ENCODE measurements around the gene GRPEL1.

- no peak for TF ChIP-seq CEBPB (IDR thresholded peaks at IDR 0.05; ENCODE audit: low read depth)
- no peak for TF ChIP-seq POLR2A (IDR thresholded peaks at IDR 0.05; ENCODE audit: borderline replicate concordance, extremely low read depth, insufficient read depth, insufficient read length)
- TF ChIP-seq, protein P1, sequence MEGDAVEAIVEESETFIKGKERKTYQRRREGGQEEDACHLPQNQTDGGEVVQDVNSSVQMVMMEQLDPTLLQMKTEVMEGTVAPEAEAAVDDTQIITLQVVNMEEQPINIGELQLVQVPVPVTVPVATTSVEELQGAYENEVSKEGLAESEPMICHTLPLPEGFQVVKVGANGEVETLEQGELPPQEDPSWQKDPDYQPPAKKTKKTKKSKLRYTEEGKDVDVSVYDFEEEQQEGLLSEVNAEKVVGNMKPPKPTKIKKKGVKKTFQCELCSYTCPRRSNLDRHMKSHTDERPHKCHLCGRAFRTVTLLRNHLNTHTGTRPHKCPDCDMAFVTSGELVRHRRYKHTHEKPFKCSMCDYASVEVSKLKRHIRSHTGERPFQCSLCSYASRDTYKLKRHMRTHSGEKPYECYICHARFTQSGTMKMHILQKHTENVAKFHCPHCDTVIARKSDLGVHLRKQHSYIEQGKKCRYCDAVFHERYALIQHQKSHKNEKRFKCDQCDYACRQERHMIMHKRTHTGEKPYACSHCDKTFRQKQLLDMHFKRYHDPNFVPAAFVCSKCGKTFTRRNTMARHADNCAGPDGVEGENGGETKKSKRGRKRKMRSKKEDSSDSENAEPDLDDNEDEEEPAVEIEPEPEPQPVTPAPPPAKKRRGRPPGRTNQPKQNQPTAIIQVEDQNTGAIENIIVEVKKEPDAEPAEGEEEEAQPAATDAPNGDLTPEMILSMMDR (IDR thresholded peaks at IDR 0.05 in 2 of 3, conservative IDR thresholded peaks at IDR 0.05 in 1 of 3; ENCODE audit: borderline replicate concordance in 1 of 3, insufficient read depth in 1 of 3, low read depth in 2 of 3, low read length in 2 of 3) = no peak
These were observed 51.4 kb downstream of the GRPEL1 start for GRCh38 chr4:7016512-7016911.

All from HCT116 (cell line).